ENCODE measurements around the gene WDR19.
"Not testable (repeated sequence)": the region's sequence is repeated elsewhere in the genome, so short reads cannot be mapped to it uniquely, and the experiment has no call there.

WDR19 gene

GRCh38 chr4:39233114-39233513 lies 50.8 kb downstream of the WDR19 start:
- no peak for DNase-seq

DNA sequence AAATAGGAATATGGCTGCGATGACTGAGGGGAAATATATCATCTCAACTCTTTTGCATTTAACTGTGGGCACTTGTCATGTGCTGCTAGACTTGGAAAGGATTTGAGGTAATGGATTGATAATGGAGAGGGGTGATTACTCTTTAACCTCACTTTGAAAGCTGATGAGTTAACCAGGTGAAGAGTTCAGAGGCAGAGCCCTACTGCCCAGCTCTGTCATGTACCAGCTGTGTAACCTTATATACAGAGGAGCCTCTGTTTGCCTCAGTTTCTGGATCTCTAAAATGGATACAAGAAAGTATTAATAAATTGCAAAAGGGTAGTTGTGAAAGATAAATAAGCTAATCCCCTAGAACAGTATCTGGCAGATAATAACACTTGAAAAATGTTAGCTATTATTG lies 51.5 kb downstream of the WDR19 start:
- no peak for DNase-seq

- no peak for DNase-seq
These were observed 52.7 kb downstream of the WDR19 start for GRCh38 chr4:39235021-39235420.

DNA sequence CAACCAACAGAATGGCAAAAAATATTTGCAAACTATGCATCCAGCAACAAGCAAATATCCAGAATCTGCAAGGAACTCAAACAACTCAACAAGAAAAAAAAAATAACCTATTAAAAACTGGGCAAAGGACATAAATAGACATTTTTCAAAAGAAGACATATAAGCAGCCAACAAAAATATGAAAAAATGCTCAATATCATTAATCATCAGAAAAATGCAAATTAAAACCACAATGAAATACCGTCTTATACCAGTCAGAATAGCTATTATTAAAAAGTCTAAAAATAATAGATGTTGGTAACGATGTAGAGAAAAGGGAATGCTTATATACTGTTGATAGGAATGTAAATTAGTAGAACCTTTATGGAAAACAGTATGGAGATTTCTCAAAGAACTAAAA lies 53.4 kb downstream of the WDR19 start:
- DNase-seq: peak; percentile 57

DNA sequence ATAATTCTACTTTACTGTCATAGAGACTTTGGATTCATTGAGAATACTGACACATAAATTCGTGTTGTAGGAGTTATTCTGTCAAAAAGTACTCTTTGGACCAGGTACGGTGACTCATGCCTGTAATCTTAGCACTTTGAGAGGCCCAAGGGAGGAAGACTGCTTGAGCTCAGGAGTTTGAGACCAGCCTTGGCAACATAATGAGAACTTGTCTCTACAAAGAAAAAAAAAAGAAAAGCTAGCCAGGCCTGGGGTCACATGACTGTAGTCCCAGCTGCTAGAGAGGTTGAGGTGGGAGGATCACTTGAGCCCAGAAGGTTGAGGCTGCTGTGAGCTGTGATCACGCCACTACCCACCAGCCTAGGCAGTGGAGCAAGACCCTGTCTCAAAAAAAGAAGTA lies 54.9 kb downstream of the WDR19 start:
- DNase-seq: no peak

DNA sequence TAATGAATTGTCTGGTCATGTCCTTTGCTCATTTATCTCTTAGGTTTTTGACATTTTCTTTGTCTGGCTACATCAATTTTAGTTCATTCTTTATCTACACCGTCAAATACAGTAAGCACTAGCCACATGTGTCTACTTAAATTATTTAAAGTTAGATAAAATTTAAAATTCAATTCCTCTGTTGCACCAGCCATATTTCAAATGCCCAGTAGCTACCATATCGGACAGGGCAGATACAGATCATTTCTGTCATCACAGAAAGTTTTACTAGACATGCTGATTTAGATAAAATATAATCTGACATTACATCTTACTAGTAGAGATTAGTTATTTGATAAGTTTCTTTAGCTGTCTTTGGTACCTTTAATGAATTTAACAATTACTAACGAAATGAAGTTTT lies 61.1 kb downstream of the WDR19 start:
- DNase-seq: no peak

DNA sequence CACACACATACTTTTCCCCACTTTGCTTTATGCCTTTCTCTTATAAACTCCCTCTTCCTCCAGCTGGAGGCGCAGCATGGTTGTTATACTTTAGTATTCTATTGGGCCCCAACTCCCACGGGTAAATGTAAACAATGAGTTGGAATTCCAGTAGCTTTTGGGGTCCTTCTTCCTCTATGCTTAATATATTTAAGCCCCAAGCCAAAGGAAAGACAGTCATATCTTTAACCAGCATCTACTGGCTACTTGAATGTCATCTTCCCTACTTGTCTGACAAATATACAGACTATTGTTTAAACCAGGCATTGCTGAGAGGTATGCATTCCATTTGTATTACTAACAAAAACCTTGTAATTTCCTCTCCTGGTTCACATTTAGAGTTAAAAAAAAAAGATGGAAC lies 72.9 kb downstream of the WDR19 start:
- DNase-seq: peak; percentile 41

- DNase-seq: no peak
These were observed 73.5 kb downstream of the WDR19 start for GRCh38 chr4:39255871-39256270.

DNA sequence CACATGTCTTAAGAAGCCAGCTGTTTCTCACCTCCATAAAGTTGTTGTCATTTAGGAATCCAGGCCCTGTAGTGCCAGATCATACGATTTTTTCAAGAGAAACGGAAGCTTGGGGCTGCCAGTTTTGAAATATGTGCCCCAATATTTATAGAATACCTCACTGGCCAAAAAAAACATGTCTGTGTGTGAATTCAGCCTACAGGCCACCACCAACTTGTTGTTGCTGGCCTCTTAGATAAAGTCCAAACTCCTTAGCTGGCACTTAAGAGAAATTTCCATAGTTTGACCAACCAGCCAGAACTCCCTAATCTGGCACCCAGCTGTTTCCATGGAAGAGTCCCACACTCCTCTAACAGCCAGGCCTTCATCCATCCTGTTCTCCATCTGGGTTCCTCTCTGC lies 74.1 kb downstream of the WDR19 start:
- peak; percentile 43 for DNase-seq

- peak; percentile 37 for DNase-seq
These were observed 77.4 kb downstream of the WDR19 start for GRCh38 chr4:39259571-39260330.

DNA sequence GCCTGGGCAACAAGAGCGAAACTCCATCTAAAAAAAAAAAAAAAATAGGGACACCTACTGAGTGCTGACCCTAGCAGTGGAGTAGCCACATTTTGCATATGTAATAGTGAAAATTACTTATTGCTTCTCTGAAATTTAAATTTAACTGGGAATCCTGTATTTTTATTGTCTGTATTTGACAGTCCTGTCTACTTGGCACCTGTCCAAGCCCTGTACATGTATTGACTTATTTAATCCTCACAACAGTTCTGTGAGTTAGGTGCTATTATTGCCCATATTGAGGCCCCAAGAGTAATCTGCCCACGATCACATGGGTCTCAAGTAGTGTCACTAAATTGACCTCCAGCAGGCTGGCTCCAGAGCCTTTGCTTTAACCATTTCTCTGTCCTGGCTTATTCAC lies 81.6 kb downstream of the WDR19 start:
- no peak for DNase-seq

GRCh38 chr4:39274503-39274902 lies 92.2 kb downstream of the WDR19 start:
- DNase-seq: no peak

DNA sequence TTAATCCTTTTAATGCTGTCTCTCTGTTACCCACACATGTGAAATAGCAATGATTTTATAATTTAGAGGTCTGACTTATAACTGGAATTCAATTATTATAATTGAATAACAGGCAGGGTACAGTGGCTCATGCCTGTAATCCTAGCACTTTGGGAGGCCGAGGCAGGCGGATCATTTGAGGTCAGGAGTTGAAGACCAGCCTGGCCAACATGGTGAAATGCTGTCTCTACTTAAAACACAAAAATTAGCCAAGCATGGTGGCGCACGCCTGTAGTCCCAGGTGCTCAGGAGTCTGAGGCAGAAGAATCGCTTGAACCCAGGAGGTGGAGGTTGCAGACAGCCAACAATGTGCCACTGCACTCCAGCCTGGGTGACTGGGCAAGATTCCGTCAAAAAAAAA lies 95.3 kb downstream of the WDR19 start:
- DNase-seq: not testable (repeated sequence)

GRCh38 chr4:39278476-39278875 lies 96.1 kb downstream of the WDR19 start:
- DNase-seq: no peak

DNA sequence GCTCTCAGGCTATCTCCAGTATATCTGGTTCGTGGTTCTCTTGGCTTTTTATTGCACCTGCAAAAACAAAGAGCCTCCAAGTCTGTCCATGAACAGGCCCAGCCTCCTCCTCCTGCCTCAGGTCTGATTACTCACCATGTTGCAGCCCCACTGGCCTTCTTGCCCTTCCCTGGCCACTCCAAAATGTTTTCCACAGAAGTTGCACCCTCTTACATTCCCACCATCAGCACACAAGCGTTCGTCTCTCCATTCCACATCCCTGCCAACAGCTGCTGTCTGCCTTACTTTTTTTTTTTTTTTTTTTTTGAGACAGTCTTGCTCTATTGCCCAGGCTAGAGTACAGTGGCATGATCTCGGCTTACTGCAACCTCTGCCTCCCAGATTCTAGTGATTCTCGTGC lies 97.1 kb downstream of the WDR19 start:
- DNase-seq: no peak

DNA sequence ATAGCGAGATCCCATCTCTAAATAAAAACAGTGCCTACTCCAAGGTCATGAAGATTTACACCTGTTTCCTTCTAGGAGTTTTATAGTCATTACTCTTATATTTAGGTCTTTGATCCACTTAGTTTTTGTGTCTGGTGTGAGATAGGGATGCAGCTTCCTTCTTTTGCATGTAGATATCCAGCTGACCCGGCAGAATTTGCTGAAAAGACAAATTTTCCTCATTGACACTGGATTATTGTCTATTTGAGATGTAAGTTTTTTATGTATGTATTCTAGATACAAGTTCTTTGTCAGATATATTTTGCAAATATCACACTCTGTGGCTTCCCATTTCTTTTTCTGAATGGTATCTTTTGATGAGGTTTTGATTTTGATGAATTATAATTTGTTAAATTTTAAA lies 98.4 kb downstream of the WDR19 start:
- DNase-seq: no peak

DNA sequence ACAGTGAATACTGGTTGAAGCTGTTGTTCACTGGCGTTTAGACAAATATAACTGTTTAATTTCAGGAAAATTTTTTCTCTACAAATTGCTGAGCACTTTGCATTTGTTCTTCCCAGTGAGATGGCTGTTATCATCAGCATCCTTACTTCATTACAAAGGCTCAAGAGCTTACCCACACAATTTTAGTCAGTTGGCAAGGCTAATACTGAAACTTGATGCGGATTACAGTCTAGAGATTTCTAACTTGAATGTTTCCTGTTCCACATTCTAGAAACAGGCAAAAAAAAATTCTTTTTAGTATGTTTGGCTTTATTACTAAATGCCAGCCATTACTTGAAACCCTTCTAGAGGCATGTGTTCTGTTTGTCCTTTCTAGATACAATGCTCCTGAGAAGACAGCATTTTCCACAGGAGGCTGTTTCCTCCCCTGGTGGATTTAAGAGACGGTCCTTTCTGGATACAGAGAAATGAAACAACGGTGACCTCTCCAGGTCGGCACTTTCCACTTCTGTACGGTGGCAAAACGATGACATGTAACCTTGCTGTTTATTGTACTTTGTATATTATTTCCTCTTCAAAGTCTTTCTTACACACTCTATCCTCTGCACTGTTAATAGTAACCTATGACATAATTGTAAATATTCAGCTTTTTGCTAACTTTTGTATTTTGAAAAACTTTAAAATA lies 102.9 kb downstream of the WDR19 start:
- DNase-seq: no peak

DNA sequence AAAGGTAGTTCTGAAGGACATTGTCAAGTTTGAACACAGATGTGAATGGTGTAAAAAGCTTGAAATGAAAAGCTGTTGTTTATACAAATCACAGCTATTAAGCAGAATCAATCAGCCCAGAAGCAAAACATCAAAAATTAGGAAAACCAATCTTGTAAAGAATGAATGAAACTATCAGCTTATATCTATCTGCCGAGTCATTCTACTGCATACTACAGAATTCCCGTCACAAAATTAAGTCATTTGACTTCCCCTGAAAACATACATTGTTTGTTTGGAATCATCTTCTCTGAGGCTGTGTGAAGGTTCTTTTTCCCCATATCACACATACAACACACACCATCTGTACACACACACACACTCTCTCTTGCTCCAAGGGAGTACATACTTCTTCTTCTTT lies 103.5 kb downstream of the WDR19 start:
- no peak for DNase-seq

DNA sequence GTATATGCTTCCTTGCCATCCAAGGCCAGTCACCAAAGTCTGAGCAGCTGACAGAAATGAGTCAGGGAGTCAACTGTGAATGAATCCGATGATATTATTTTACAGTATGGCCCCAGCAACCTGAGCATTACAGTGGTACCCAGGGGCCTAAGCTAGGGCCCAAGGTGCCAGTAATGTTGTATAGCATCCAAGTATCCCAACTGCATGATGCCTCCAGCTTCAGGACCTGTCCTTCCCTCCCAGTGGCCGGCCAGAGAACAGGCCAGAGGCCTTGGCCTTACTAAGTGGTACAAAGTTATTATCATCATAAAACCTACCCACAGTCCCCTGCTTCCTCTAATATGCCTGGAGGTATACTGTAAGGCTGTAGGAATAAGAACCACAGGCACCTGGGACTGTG lies 103.9 kb downstream of the WDR19 start:
- DNase-seq: no peak

GRCh38 chr4:39287223-39287622 lies 104.9 kb downstream of the WDR19 start:
- no peak for DNase-seq

DNA sequence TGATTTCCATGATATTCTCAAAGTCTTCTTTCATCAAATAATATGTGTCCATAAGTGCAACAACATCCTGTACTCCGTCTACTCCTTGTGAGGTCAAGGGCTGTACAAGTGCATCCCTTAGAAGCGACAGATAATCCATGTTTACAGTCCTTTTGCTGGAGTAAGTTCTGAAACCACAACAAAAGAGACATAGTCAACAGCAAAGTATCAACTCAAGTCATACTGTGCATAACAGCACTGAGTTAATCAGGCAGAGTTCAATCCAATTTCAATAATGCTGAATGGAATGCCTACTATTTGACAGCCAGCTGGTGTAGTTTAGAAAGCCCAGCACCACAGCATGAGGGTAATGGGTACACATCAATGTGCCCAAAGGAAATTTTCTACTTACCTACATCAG lies 109.4 kb downstream of the WDR19 start:
- DNase-seq: no peak

DNA sequence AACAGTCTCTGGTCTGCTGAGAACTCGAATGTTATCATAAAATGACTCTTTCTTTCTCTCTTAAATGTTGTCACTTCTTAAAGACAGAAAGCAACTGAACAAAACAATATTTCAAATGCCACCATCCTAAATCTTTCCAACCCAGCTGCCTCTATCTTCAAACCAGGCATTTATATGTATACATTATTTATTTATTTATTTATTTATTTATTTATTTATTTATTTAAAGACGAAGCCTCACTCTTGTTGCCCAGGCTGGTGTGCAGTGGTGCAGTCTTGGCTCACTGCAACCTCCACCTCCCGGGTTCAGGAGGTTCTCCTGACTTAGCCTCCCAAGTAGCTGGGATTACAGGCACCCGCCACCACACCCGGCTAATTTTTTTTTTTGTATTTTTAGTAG lies 110.1 kb downstream of the WDR19 start:
- DNase-seq: not testable (repeated sequence)

GRCh38 chr4:39295784-39296183 lies 113.5 kb downstream of the WDR19 start:
- DNase-seq: no peak

DNA sequence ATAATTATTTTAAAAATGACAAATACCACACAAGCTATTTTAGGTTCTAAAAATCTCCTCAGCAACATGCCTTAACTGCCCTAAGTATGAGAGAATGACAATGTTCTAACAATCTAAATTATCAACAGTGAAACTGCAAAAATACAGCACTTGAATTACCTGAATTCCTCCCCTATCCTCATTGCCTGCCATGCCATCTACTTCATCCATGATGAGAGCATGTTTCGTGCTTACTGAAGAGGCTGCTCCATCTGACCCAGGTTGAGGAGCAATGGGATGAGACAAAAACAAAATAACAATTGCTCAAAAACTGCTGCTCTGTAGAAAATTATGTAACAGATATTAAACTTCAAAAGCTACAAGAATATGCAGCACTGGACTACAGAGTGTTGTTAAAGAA lies 120.6 kb downstream of the WDR19 start:
- DNase-seq: no peak

DNA sequence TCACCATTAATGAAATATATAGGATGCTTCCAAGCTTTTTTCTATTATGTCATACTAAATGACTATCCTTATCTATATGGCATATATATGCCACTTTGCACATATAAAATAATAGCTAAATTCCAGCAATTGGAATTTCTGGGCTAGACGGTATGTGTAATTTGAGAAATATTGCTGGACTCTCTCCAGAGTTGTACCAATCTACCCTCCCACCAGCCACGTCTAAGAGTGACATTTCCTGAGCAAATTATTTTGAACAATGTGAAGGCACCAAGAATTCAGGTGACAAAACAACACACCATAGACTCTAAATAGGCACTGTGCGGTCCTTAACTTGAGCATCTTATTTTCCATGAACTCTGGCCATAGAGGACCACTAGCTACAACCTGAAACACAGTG lies 121.5 kb downstream of the WDR19 start:
- DNase-seq: no peak

Measured in fibroblast of skin of scalp (primary cell).